Prostate gland (tissue), 2 donors: ENCODE results near the gene FIBCD1.

Experiments used
- CTCF ChIP-seq, 4 experiments: fragments of 200-600 bp in 2 of 4; fragments of 450-650 bp in 2 of 4; sonication (generic) in 2 of 4; IDR thresholded peaks; 1 replicate in 3 of 4; 2 replicates in 1 of 4; pipeline ENCODE4 v1.5.1; 2016 to 2019; ENCODE audit warnings: antibody characterized with exemption in 4 of 4, mild to moderate bottlenecking in 2 of 4, moderate library complexity in 2 of 4
- POLR2A ChIP-seq: fragments of 450-650 bp; IDR thresholded peaks from one replicate; pipeline ENCODE4 v1.6.1; 2016; ENCODE audit warnings: antibody characterized with exemption, mild to moderate bottlenecking

- TF ChIP-seq POLR2A (no peak), CTCF (IDR thresholded peaks at IDR 0.05) (no peak)
Observed at GRCh38 chr9:130937146-130938076, 1.6 kb downstream of the FIBCD1 start.
